ENCODE data around the gene PLXDC1. TPM values are rescaled to one million over a fixed set of nuclear protein-coding genes. Genes with fewer than 3 reads are reported as not detected.

PLXDC1 gene
- total RNA-seq, 1 donor: 2.9 TPM

- H3K36me3 ChIP-seq (ENCODE audit: insufficient read depth, low read length): no peaks in the 10 kb centered on the region
- no peak overlapping the region for H3K4me2 ChIP-seq (ENCODE audit: insufficient read depth, low read length)
- no peak overlapping the region for H2AFZ ChIP-seq (ENCODE audit: low read length)
- no peaks in the 10 kb centered on the region for H3K27me3 ChIP-seq (ENCODE audit: insufficient read depth, low read length)
- no peak for TF ChIP-seq CTCF (IDR thresholded peaks at IDR 0.05; ENCODE audit: extremely low read depth, low read depth, low read length)
- no peak overlapping the region for H3K27ac ChIP-seq (ENCODE audit: low read depth, low read length)
- no peak overlapping the region for H3K4me3 ChIP-seq (ENCODE audit: insufficient read depth, low read length)
- H3K79me2 ChIP-seq (ENCODE audit: insufficient read depth, low read length): no peaks in the 10 kb centered on the region
- no peaks in the 10 kb centered on the region for H4K20me1 ChIP-seq (ENCODE audit: insufficient read depth, low read length)
- peaks cover 5% of the 10 kb centered on the region for H3K4me1 ChIP-seq (ENCODE audit: insufficient read depth, low read length)
- DNase-seq (ENCODE audit: insufficient read length, low spot score, missing footprints): no peak
- H3K9me3 ChIP-seq (ENCODE audit: low read depth, low read length): no peaks in the 10 kb centered on the region
These were observed 32.6 kb downstream of the PLXDC1 start for GRCh38 chr17:39118674-39119419.

- no peak overlapping the region for H3K27ac ChIP-seq (ENCODE audit: low read depth, low read length)
- DNase-seq (ENCODE audit: insufficient read length, low spot score, missing footprints): no peak
- H2AFZ ChIP-seq (ENCODE audit: low read length): no peak overlapping the region
- peaks cover 5% of the 10 kb centered on the region for H3K4me1 ChIP-seq (ENCODE audit: insufficient read depth, low read length)
- peaks cover 9% of the 10 kb centered on the region for H3K27me3 ChIP-seq (ENCODE audit: insufficient read depth, low read length)
- no peaks in the 10 kb centered on the region for H3K9me3 ChIP-seq (ENCODE audit: low read depth, low read length)
- no peaks in the 10 kb centered on the region for H4K20me1 ChIP-seq (ENCODE audit: insufficient read depth, low read length)
- H3K36me3 ChIP-seq (ENCODE audit: insufficient read depth, low read length): no peaks in the 10 kb centered on the region
- no peak for TF ChIP-seq CTCF (IDR thresholded peaks at IDR 0.05; ENCODE audit: extremely low read depth, low read depth, low read length)
- no peaks in the 10 kb centered on the region for H3K79me2 ChIP-seq (ENCODE audit: insufficient read depth, low read length)
- H3K4me2 ChIP-seq (ENCODE audit: insufficient read depth, low read length): no peak overlapping the region
- no peak overlapping the region for H3K4me3 ChIP-seq (ENCODE audit: insufficient read depth, low read length)
These were observed 35.2 kb downstream of the PLXDC1 start for GRCh38 chr17:39116224-39116623.

GRCh38 chr17:39115135-39115534, 36.3 kb downstream of the PLXDC1 start:
- Histone ChIP-seq H3K27me3 (ENCODE audit: insufficient read depth, low read length) (peaks cover 18% of the 10 kb centered on the region), H3K36me3 (ENCODE audit: insufficient read depth, low read length) (no peaks in the 10 kb centered on the region), H3K4me1 (ENCODE audit: insufficient read depth, low read length) (peaks cover 5% of the 10 kb centered on the region), H3K4me2 (ENCODE audit: insufficient read depth, low read length) (peak overlapping the region; percentile 54), H2AFZ (ENCODE audit: low read length) (peak overlapping the region; percentile 82), H3K79me2 (ENCODE audit: insufficient read depth, low read length) (no peaks in the 10 kb centered on the region), H3K4me3 (ENCODE audit: insufficient read depth, low read length) (peak overlapping the region; percentile 16), H3K9me3 (ENCODE audit: low read depth, low read length) (no peaks in the 10 kb centered on the region), H4K20me1 (ENCODE audit: insufficient read depth, low read length) (no peaks in the 10 kb centered on the region), H3K27ac (ENCODE audit: low read depth, low read length) (peak overlapping the region; percentile 13)
- peak; percentile 93 for DNase-seq (ENCODE audit: insufficient read length, low spot score, missing footprints)
- no peak for TF ChIP-seq CTCF (IDR thresholded peaks at IDR 0.05; ENCODE audit: extremely low read depth, low read depth, low read length)

DNA sequence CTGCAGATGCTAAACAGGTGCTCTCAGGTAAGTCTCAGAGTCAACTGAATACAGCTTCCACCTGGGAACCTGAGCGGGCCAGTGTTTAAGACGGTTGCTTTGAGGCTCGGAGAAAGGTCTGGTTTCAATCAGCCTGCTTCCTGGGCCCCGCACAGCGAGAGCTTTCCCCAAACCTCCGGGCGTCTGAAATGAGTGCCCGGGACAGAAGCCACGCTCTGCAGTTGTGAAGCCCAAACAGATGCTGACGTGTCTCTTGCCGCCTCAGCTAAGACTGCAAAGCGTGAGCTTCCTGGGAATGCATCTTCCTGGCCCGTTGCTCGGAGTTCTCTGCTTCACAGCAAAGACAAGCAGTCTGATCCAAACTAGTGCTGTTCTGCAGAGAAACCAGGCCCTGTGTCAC, 36.7 kb downstream of the PLXDC1 start:
- H3K27me3 ChIP-seq (ENCODE audit: insufficient read depth, low read length): peaks cover 21% of the 10 kb centered on the region
- H3K4me3 ChIP-seq (ENCODE audit: insufficient read depth, low read length): peak overlapping the region; percentile 16
- peaks cover 5% of the 10 kb centered on the region for H3K4me1 ChIP-seq (ENCODE audit: insufficient read depth, low read length)
- DNase-seq (ENCODE audit: insufficient read length, low spot score, missing footprints): peak; percentile 87
- TF ChIP-seq CTCF (IDR thresholded peaks at IDR 0.05; ENCODE audit: extremely low read depth, low read depth, low read length): no peak
- peak overlapping the region; percentile 54 for H3K4me2 ChIP-seq (ENCODE audit: insufficient read depth, low read length)
- H3K27ac ChIP-seq (ENCODE audit: low read depth, low read length): peak overlapping the region; percentile 13
- no peaks in the 10 kb centered on the region for H3K36me3 ChIP-seq (ENCODE audit: insufficient read depth, low read length)
- H3K9me3 ChIP-seq (ENCODE audit: low read depth, low read length): no peaks in the 10 kb centered on the region
- no peaks in the 10 kb centered on the region for H4K20me1 ChIP-seq (ENCODE audit: insufficient read depth, low read length)
- peak overlapping the region; percentile 82 for H2AFZ ChIP-seq (ENCODE audit: low read length)
- no peaks in the 10 kb centered on the region for H3K79me2 ChIP-seq (ENCODE audit: insufficient read depth, low read length)

All from osteoblast (primary cell).